ENCODE measurements around the gene MAP3K15. TPM values are rescaled to one million over a fixed set of nuclear protein-coding genes. Genes with fewer than 3 reads are reported as not detected.
A peak's percentile ranks its signal among the peaks of the same experiment; 100 is the strongest.
"Not testable (repeated sequence)": the region's sequence is repeated elsewhere in the genome, so short reads cannot be mapped to it uniquely, and the experiment has no call there.

MAP3K15 gene
- total RNA-seq, 2 donors from 2014 or later: 0.15 TPM; not detected in 1

- ATAC-seq (no peak), DNase-seq (no peak)
- intact Hi-C loops (cut with DNase I): no loop called here
Observed at GRCh38 chrX:19540076-19540475, 24.8 kb upstream of the MAP3K15 start.

GRCh38 chrX:19539665-19540064 lies 24.4 kb upstream of the MAP3K15 start:
- DNase-seq: no peak
- ATAC-seq: no peak
- intact Hi-C loops (cut with DNase I): loop anchor here in 1 of 2 donors (10.0 kb wide), 1 partner anchor 165 kb away; no protein-coding TSS in a partner anchor

- intact Hi-C loops (cut with DNase I): loop anchor here in 1 of 2 donors (10.0 kb wide), 1 partner anchor 161 kb away; no protein-coding TSS in a partner anchor
- ATAC-seq: no peak
- DNase-seq: no peak
Observed at GRCh38 chrX:19535476-19535875, 20.2 kb upstream of the MAP3K15 start.

- DNase-seq (no peak), ATAC-seq (peak; percentile 51 to 65)
- intact Hi-C loops (cut with DNase I): loop anchor here in 1 of 2 donors (10.0 kb wide), 1 partner anchor 158 kb away; no protein-coding TSS in a partner anchor
Observed at GRCh38 chrX:19532709-19533108, 17.4 kb upstream of the MAP3K15 start.

- intact Hi-C loops (cut with DNase I): no loop called here
- ATAC-seq (no peak), DNase-seq (no peak)
Observed at GRCh38 chrX:19517965-19518364, 2.7 kb upstream of the MAP3K15 start.

GRCh38 chrX:19515615-19516105 lies 352 bp upstream of the MAP3K15 start:
- DNase-seq (no peak), ATAC-seq (no peak)
- intact Hi-C loops (cut with DNase I): no loop called here

- no peak for ATAC-seq
- intact Hi-C loops (cut with DNase I): no loop called here
- DNase-seq: no peak
Observed at GRCh38 chrX:19513383-19513782, 1.9 kb downstream of the MAP3K15 start.

GRCh38 chrX:19512961-19513360 lies 2.3 kb downstream of the MAP3K15 start:
- ATAC-seq (no peak), DNase-seq (no peak)
- intact Hi-C loops (cut with DNase I): no loop called here

- DNase-seq (no peak), ATAC-seq (no peak)
- intact Hi-C loops (cut with DNase I): no loop called here
Observed at GRCh38 chrX:19512359-19512758, 2.9 kb downstream of the MAP3K15 start.

- intact Hi-C loops (cut with DNase I); DNase-seq; ATAC-seq: not testable (repeated sequence)
Observed at GRCh38 chrX:19511796-19512195, 3.5 kb downstream of the MAP3K15 start.

- intact Hi-C loops (cut with DNase I): no loop called here
- no peak for ATAC-seq
- no peak for DNase-seq
Observed at GRCh38 chrX:19496711-19497110, 18.6 kb downstream of the MAP3K15 start.

- intact Hi-C loops (cut with DNase I): no loop called here
- no peak for DNase-seq
- no peak for ATAC-seq
Observed at GRCh38 chrX:19487520-19488200, 27.6 kb downstream of the MAP3K15 start.

- intact Hi-C loops (cut with DNase I): no loop called here
- DNase-seq (no peak), ATAC-seq (no peak)
Observed at GRCh38 chrX:19479458-19479857, 35.9 kb downstream of the MAP3K15 start.

GRCh38 chrX:19468383-19468782 lies 46.9 kb downstream of the MAP3K15 start:
- intact Hi-C loops (cut with DNase I); DNase-seq; ATAC-seq: not testable (repeated sequence)

GRCh38 chrX:19462879-19463278 lies 52.4 kb downstream of the MAP3K15 start:
- intact Hi-C loops (cut with DNase I): no loop called here
- DNase-seq (no peak), ATAC-seq (no peak)

GRCh38 chrX:19462231-19462630 lies 53.1 kb downstream of the MAP3K15 start:
- DNase-seq (no peak), ATAC-seq (no peak)
- intact Hi-C loops (cut with DNase I): no loop called here

GRCh38 chrX:19457662-19458061 lies 57.6 kb downstream of the MAP3K15 start:
- ATAC-seq (no peak), DNase-seq (no peak)
- intact Hi-C loops (cut with DNase I): no loop called here

GRCh38 chrX:19448077-19448476 lies 67.2 kb downstream of the MAP3K15 start:
- DNase-seq: no peak
- no peak for ATAC-seq
- intact Hi-C loops (cut with DNase I): no loop called here

- intact Hi-C loops (cut with DNase I): no loop called here
- ATAC-seq: no peak
- no peak for DNase-seq
Observed at GRCh38 chrX:19446397-19446796, 68.9 kb downstream of the MAP3K15 start.

- DNase-seq; intact Hi-C loops (cut with DNase I); ATAC-seq: not testable (repeated sequence)
Observed at GRCh38 chrX:19445772-19446171, 69.5 kb downstream of the MAP3K15 start.

Measured in left cardiac atrium (tissue), 4 donors.